Endothelial cell of umbilical vein (primary cell): ENCODE results near the gene SULT4A1.

ENCODE experiments used
- CTCF ChIP-seq, 2 donors: IDR thresholded peaks; 1 replicate in 1 of 2; 2 replicates in 1 of 2; pipeline ENCODE4 v1.5.1; 2011; ENCODE audit warnings: low read length in 2 of 2, mild to moderate bottlenecking in 2 of 2, moderate library complexity in 2 of 2, control low read depth in 1 of 2, inconsistent platforms in 1 of 2, low read depth in 1 of 2; ENCODE audit not compliant: insufficient read depth in 1 of 2; ENCODE audit errors: extremely low read depth in 1 of 2
- EZH2 ChIP-seq: IDR thresholded peaks from 2 replicates; pipeline ENCODE4 v1.6.1; 2012; ENCODE audit warnings: borderline replicate concordance, low read depth, mild to moderate bottlenecking, moderate library complexity, low read length, inconsistent platforms; ENCODE audit not compliant: severe bottlenecking
- GATA2 ChIP-seq: IDR thresholded peaks from 2 replicates; pipeline ENCODE4 v1.7.0; 2011; ENCODE audit warnings: low read depth, mild to moderate bottlenecking, moderate library complexity, mixed read lengths, low read length; ENCODE audit not compliant: insufficient read length, insufficient read depth
- JUN ChIP-seq: IDR thresholded peaks from 2 replicates; pipeline ENCODE4 v1.6.1; 2011; ENCODE audit warnings: borderline replicate concordance, low read depth; ENCODE audit not compliant: insufficient read length, insufficient read depth
- MAX ChIP-seq: IDR thresholded peaks from 2 replicates; pipeline ENCODE4 v1.6.1; 2011; ENCODE audit not compliant: insufficient read depth, insufficient read length
- MYC ChIP-seq: IDR thresholded peaks from one replicate; pipeline ENCODE4 v1.6.1; 2011; ENCODE audit warnings: mild to moderate bottlenecking, low read depth, low read length
- POLR2A ChIP-seq: IDR thresholded peaks from 2 replicates; pipeline ENCODE4 v1.6.1; 2012; ENCODE audit warnings: low read depth, mild to moderate bottlenecking, control low read depth, low read length
- POLR2AphosphoS5 ChIP-seq: IDR thresholded peaks from 2 replicates; pipeline ENCODE4 v1.6.1; 2012; ENCODE audit warnings: low read depth, mild to moderate bottlenecking, control low read depth, low read length, moderate library complexity; ENCODE audit not compliant: insufficient read depth

GRCh38 chr22:43819421-43819921 is 42.8 kb downstream of the SULT4A1 start:
- TF ChIP-seq CTCF (IDR thresholded peaks at IDR 0.05; ENCODE audit: extremely low read depth in 1 of 2, insufficient read depth in 1 of 2, low read depth in 1 of 2, low read length in 2 of 2) (no peak), EZH2 (no peak), POLR2AphosphoS5 (no peak), POLR2A (no peak), GATA2 (no peak), MAX (no peak), MYC (no peak), JUN (no peak)
